Vagina (tissue), 2 donors: ENCODE results near the gene GDAP2.

Experiments used
- CTCF ChIP-seq, 3 experiments: fragments of 450-650 bp in 2 of 3; fragments of 200-600 bp in 1 of 3; sonication (generic) in 1 of 3; IDR thresholded peaks; one replicate each; pipeline ENCODE4 v1.5.1; 2017 to 2019; ENCODE audit warnings: antibody characterized with exemption in 3 of 3, mild to moderate bottlenecking in 2 of 3, moderate library complexity in 2 of 3
- POLR2A ChIP-seq, 2 donors: fragments of 450-650 bp; IDR thresholded peaks; one replicate each; pipeline ENCODE4 v1.6.1; 2017; ENCODE audit warnings: antibody characterized with exemption in 2 of 2, mild to moderate bottlenecking in 2 of 2, moderate library complexity in 2 of 2

- no peak for TF ChIP-seq CTCF (IDR thresholded peaks at IDR 0.05)
- no peak for TF ChIP-seq POLR2A (IDR thresholded peaks at IDR 0.05)
These were observed 104.0 kb downstream of the GDAP2 start for GRCh38 chr1:117825414-117825813.
